DND-41 (cell line): ENCODE data around the gene METTL6.

ENCODE experiments used
- EZH2 ChIP-seq: IDR thresholded peaks from 3 replicates; pipeline ENCODE4 v1.6.1; 2012; ENCODE audit warnings: borderline replicate concordance, low read depth, mild to moderate bottlenecking, moderate library complexity, low read length, inconsistent platforms; ENCODE audit not compliant: severe bottlenecking
- TF ChIP-seq, protein P1 (sequence below): IDR thresholded peaks from 2 replicates; pipeline ENCODE4 v1.5.1; 2012; ENCODE audit warnings: borderline replicate concordance, low read length, moderate library complexity, mild to moderate bottlenecking; ENCODE audit not compliant: poor library complexity, severe bottlenecking; ENCODE audit errors: extremely low read depth

DNA sequence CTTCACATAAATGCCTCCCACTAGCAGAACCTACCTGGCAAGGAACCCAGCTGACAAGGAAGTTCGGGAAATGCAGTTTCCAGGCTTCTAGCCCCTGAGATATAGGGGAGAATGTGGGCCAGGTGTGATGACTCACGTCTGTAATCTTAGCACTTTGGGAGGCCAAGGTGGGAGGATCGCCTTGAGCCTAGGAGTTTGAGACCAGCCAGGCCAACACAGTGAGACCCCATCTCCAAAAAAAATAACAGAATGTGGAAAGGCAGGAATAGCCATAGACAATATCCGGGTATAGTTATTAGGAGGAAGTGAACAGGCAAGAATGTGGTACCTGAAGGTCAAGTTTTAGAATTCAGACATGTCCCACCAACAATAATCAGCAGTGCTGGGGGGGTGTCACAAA is 54.4 kb downstream of the METTL6 start:
- TF ChIP-seq, protein P1, sequence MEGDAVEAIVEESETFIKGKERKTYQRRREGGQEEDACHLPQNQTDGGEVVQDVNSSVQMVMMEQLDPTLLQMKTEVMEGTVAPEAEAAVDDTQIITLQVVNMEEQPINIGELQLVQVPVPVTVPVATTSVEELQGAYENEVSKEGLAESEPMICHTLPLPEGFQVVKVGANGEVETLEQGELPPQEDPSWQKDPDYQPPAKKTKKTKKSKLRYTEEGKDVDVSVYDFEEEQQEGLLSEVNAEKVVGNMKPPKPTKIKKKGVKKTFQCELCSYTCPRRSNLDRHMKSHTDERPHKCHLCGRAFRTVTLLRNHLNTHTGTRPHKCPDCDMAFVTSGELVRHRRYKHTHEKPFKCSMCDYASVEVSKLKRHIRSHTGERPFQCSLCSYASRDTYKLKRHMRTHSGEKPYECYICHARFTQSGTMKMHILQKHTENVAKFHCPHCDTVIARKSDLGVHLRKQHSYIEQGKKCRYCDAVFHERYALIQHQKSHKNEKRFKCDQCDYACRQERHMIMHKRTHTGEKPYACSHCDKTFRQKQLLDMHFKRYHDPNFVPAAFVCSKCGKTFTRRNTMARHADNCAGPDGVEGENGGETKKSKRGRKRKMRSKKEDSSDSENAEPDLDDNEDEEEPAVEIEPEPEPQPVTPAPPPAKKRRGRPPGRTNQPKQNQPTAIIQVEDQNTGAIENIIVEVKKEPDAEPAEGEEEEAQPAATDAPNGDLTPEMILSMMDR, result no peak
- no peak for TF ChIP-seq EZH2
